ENCODE data around the gene PSMA5. TPM values are rescaled to one million over a fixed set of nuclear protein-coding genes. Genes with fewer than 3 reads are reported as not detected.

Gene PSMA5
- polyA plus RNA-seq, 1 donor from 2014 or later, result 99.8 TPM

DNA sequence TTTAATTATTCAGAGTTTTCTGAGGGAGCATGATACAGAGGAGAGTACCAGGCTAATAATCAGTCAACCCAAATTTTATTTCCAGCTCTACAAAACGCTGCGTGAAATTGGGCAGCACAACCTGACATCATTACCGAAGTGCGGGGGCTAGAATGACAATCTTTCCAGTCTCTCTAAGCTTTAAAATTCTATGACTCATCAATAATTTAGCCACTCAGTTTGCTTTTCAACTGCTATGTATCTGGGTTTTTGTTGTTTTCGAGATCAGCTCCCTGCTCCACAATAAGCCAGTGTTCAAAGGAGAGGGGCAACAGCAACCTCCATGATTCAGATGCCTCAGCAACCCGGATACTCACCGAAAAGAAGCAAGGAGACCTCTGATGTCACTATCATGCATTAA is 42.4 kb downstream of the PSMA5 start:
- Histone ChIP-seq H3F3A (ENCODE audit: insufficient read depth, low read length, poor library complexity, severe bottlenecking) (no peaks in the 10 kb centered on the region), H3K36me3 (ENCODE audit: insufficient read depth, low read length) (no peaks in the 10 kb centered on the region), H3K9me3 (ENCODE audit: low read length) (no peaks in the 10 kb centered on the region), H3K27ac (ENCODE audit: low read length) (no peak overlapping the region), H3K4me2 (ENCODE audit: low read length) (no peak overlapping the region), H4K20me1 (ENCODE audit: insufficient read depth) (no peaks in the 10 kb centered on the region), H3K9me2 (ENCODE audit: insufficient read depth, low read length) (no peaks in the 10 kb centered on the region), H3K4me3 (ENCODE audit: low read length) (no peak overlapping the region), H3K9ac (ENCODE audit: low read length) (no peak overlapping the region), H3K27me3 (ENCODE audit: insufficient read depth, low read depth, low read length) (no peaks in the 10 kb centered on the region), H2AFZ (ENCODE audit: low read depth, low read length) (no peak overlapping the region), H3K79me2 (replicated peaks; ENCODE audit: insufficient read depth, low read length) (peaks cover 43% of the 10 kb centered on the region)
- TF ChIP-seq, protein P1, sequence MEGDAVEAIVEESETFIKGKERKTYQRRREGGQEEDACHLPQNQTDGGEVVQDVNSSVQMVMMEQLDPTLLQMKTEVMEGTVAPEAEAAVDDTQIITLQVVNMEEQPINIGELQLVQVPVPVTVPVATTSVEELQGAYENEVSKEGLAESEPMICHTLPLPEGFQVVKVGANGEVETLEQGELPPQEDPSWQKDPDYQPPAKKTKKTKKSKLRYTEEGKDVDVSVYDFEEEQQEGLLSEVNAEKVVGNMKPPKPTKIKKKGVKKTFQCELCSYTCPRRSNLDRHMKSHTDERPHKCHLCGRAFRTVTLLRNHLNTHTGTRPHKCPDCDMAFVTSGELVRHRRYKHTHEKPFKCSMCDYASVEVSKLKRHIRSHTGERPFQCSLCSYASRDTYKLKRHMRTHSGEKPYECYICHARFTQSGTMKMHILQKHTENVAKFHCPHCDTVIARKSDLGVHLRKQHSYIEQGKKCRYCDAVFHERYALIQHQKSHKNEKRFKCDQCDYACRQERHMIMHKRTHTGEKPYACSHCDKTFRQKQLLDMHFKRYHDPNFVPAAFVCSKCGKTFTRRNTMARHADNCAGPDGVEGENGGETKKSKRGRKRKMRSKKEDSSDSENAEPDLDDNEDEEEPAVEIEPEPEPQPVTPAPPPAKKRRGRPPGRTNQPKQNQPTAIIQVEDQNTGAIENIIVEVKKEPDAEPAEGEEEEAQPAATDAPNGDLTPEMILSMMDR (IDR thresholded peaks at IDR 0.05; ENCODE audit: poor library complexity, severe bottlenecking), result no peak
- no peak for TF ChIP-seq SMC3 (conservative IDR thresholded peaks at IDR 0.05; ENCODE audit: poor library complexity)
- no peak for TF ChIP-seq TAF1 (IDR thresholded peaks at IDR 0.05; ENCODE audit: low read depth)
- no peak for TF ChIP-seq EP300 (conservative IDR thresholded peaks at IDR 0.05; ENCODE audit: poor library complexity, severe bottlenecking)
- TF ChIP-seq POLR2AphosphoS5 (IDR thresholded peaks at IDR 0.05), result no peak
- TF ChIP-seq MXI1 (conservative IDR thresholded peaks at IDR 0.05; ENCODE audit: poor library complexity, severe bottlenecking), result no peak
- TF ChIP-seq EZH2 (IDR thresholded peaks at IDR 0.05; ENCODE audit: borderline replicate concordance, insufficient read depth, low read length, poor library complexity, severe bottlenecking), result no peak
- TF ChIP-seq RAD21 (conservative IDR thresholded peaks at IDR 0.05), result no peak
- TF ChIP-seq, protein P2, sequence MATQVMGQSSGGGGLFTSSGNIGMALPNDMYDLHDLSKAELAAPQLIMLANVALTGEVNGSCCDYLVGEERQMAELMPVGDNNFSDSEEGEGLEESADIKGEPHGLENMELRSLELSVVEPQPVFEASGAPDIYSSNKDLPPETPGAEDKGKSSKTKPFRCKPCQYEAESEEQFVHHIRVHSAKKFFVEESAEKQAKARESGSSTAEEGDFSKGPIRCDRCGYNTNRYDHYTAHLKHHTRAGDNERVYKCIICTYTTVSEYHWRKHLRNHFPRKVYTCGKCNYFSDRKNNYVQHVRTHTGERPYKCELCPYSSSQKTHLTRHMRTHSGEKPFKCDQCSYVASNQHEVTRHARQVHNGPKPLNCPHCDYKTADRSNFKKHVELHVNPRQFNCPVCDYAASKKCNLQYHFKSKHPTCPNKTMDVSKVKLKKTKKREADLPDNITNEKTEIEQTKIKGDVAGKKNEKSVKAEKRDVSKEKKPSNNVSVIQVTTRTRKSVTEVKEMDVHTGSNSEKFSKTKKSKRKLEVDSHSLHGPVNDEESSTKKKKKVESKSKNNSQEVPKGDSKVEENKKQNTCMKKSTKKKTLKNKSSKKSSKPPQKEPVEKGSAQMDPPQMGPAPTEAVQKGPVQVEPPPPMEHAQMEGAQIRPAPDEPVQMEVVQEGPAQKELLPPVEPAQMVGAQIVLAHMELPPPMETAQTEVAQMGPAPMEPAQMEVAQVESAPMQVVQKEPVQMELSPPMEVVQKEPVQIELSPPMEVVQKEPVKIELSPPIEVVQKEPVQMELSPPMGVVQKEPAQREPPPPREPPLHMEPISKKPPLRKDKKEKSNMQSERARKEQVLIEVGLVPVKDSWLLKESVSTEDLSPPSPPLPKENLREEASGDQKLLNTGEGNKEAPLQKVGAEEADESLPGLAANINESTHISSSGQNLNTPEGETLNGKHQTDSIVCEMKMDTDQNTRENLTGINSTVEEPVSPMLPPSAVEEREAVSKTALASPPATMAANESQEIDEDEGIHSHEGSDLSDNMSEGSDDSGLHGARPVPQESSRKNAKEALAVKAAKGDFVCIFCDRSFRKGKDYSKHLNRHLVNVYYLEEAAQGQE (IDR thresholded peaks at IDR 0.05; ENCODE audit: borderline replicate concordance), result no peak

DNA sequence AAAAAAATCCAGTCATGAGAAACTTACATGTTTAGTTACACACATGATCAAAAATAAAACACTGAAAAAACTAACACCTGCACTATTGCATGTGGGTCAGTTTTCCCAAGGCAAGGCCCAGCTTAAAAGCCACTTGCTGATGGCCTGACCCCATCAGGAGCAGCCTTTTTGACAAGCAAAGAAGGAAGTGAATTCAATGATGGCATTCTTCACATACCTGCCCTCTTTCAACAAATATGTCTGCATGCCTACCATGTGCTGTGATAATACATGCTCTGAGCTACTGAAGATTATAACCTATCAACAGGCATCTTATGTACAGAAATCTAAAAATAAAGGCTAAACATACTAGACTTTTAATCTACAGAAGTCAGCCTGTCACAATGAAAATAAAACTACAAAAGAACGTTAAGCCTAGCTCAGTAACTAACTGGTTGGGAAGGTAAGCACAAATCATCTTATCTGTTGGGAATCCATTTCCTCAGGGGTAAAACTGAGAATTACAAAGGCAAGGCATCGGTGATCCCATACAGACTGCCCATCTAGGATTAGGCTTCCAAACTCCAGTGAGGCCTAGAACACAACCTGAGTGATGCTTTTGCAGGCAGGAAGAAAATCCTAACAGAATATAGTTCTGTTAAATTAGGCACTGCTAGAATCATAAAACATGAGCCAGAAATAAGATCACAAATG is 43.0 kb downstream of the PSMA5 start:
- Histone ChIP-seq H4K20me1 (ENCODE audit: insufficient read depth) (no peaks in the 10 kb centered on the region), H3K4me2 (ENCODE audit: low read length) (no peak overlapping the region), H3K9me2 (ENCODE audit: insufficient read depth, low read length) (no peaks in the 10 kb centered on the region)

More for the DNA sequence above, 43.0 kb downstream of the PSMA5 start:
- no peaks in the 10 kb centered on the region for H3K27me3 ChIP-seq (ENCODE audit: insufficient read depth, low read depth, low read length)
- no peak overlapping the region for H3K4me3 ChIP-seq (ENCODE audit: low read length)
- H3K9ac ChIP-seq (ENCODE audit: low read length), result no peak overlapping the region
- no peaks in the 10 kb centered on the region for H3K36me3 ChIP-seq (ENCODE audit: insufficient read depth, low read length)
- H3F3A ChIP-seq (ENCODE audit: insufficient read depth, low read length, poor library complexity, severe bottlenecking), result no peaks in the 10 kb centered on the region
- no peak for TF ChIP-seq EP300 (conservative IDR thresholded peaks at IDR 0.05; ENCODE audit: poor library complexity, severe bottlenecking)
- TF ChIP-seq SMC3 (conservative IDR thresholded peaks at IDR 0.05; ENCODE audit: poor library complexity), result no peak
- no peak for TF ChIP-seq MXI1 (conservative IDR thresholded peaks at IDR 0.05; ENCODE audit: poor library complexity, severe bottlenecking)
- TF ChIP-seq, protein P1 (IDR thresholded peaks at IDR 0.05; ENCODE audit: poor library complexity, severe bottlenecking), result no peak
- TF ChIP-seq POLR2AphosphoS5 (IDR thresholded peaks at IDR 0.05), result no peak
- TF ChIP-seq RAD21 (conservative IDR thresholded peaks at IDR 0.05), result no peak
- TF ChIP-seq, protein P2 (IDR thresholded peaks at IDR 0.05; ENCODE audit: borderline replicate concordance), result no peak
- no peak for TF ChIP-seq TAF1 (IDR thresholded peaks at IDR 0.05; ENCODE audit: low read depth)
- no peak for TF ChIP-seq EZH2 (IDR thresholded peaks at IDR 0.05; ENCODE audit: borderline replicate concordance, insufficient read depth, low read length, poor library complexity, severe bottlenecking)
- H3K9me3 ChIP-seq (ENCODE audit: low read length), result no peaks in the 10 kb centered on the region
- H3K27ac ChIP-seq (ENCODE audit: low read length), result no peak overlapping the region
- H2AFZ ChIP-seq (ENCODE audit: low read depth, low read length), result no peak overlapping the region
- peaks cover 38% of the 10 kb centered on the region for H3K79me2 ChIP-seq (replicated peaks; ENCODE audit: insufficient read depth, low read length)

Data from neural cell (in vitro differentiated cells).